Body of pancreas (tissue), 4 donors: ENCODE results near the gene OLA1. TPM values are rescaled to one million over a fixed set of nuclear protein-coding genes. Genes with fewer than 3 reads are reported as not detected.

Source experiments
- ATAC-seq: fragments of 150-250 bp; one replicate; pipeline ENCODE4 v1.9.1; 2016
- DNase-seq, 4 donors: peaks; one replicate each; pipeline ENCODE4 v3.0.0-alpha.2; 2019
- H3K27ac ChIP-seq, 4 donors: fragments of 200-600 bp; sonication (generic); 1 replicate in 3 of 4; 2 replicates in 1 of 4; pipeline versions ENCODE4 v1.5.1 to v1.6.1; 2016 to 2019; ENCODE audit warnings: mild to moderate bottlenecking in 1 of 4, mixed read lengths in 1 of 4, moderate library complexity in 1 of 4
- H3K27me3 ChIP-seq, 2 donors: fragments of 200-600 bp; sonication (generic); one replicate each; pipeline ENCODE4 v1.6.0; 2016; ENCODE audit warnings: mild to moderate bottlenecking in 1 of 2
- H3K36me3 ChIP-seq, 2 donors: fragments of 200-600 bp; sonication (generic); replicated peaks in 1 of 2; 2 replicates each; pipeline ENCODE4 v1.5.1; 2016; ENCODE audit warnings: low read depth in 2 of 2; ENCODE audit not compliant: insufficient read depth in 1 of 2
- H3K4me1 ChIP-seq: fragments of 200-600 bp; sonication (generic); one replicate; pipeline ENCODE4 v1.6.0; 2016
- H3K4me3 ChIP-seq, 2 donors: fragments of 200-600 bp; sonication (generic); 1 replicate in 1 of 2; 2 replicates in 1 of 2; pipeline ENCODE4 v1.5.1; 2016 to 2019
- H3K9me3 ChIP-seq, 3 donors: fragments of 200-600 bp; sonication (generic); 1 replicate in 2 of 3; 2 replicates in 1 of 3; pipeline ENCODE4 v1.5.1; 2016
- CTCF ChIP-seq, 7 experiments: fragments of 450-650 bp in 4 of 7; fragments of 200-600 bp in 3 of 7; sonication (generic) in 3 of 7; IDR thresholded peaks; one replicate each; pipeline ENCODE4 v1.5.1; 2016 to 2019; ENCODE audit warnings: antibody characterized with exemption in 7 of 7
- POLR2A ChIP-seq, 3 donors: fragments of 450-650 bp; IDR thresholded peaks; one replicate each; pipeline ENCODE4 v1.6.1; 2016; ENCODE audit warnings: antibody characterized with exemption in 3 of 3, mild to moderate bottlenecking in 2 of 3
- WGBS, 2 donors: methylation state at CpG; one replicate each; pipeline ENCODE4 v1.1.5; 2017; 5-methylcytosine and 5-hydroxymethylcytosine counted together
- intact Hi-C: fragments of 100-400 bp; cut with DNase I; formaldehyde crosslinking; loops from one replicate; pipeline ENCODE4 v1.15.1; 2023
- total RNA-seq, 2 donors: library from RNA; depleted of rRNA; stranded (reverse); fragments of >200 nt; gene quantifications; one replicate each; pipeline ENCODE4 v1.1.0, GENCODE V29; 2016

Gene OLA1
- total RNA-seq, 2 donors from 2014 or later = 17.8 to 43.3 TPM

GRCh38 chr2:174035981-174036742 is 212.2 kb downstream of the OLA1 start:
- Histone ChIP-seq H3K27ac (peak overlapping the region in 1 of 4 donors; percentile 4), H3K4me1 (peaks cover 5% of the 10 kb centered on the region), H3K36me3 (no peaks in the 10 kb centered on the region), H3K27me3 (no peaks in the 10 kb centered on the region), H3K9me3 (no peaks in the 10 kb centered on the region), H3K4me3 (no peak overlapping the region)
- intact Hi-C loops = no loop called here
- peak in 1 of 4 donors; percentile 32 for DNase-seq
- no peak for ATAC-seq
- 68 to 71% methylated on average over 12 of the region's 12 CpGs for WGBS, 2 donors
- TF ChIP-seq CTCF (IDR thresholded peaks at IDR 0.05) (peak in 1 of 7 experiments; percentile 36), POLR2A (IDR thresholded peaks at IDR 0.05) (no peak)

GRCh38 chr2:174035117-174035635 is 213.2 kb downstream of the OLA1 start:
- H3K27me3 ChIP-seq = no peaks in the 10 kb centered on the region
- ATAC-seq (no peak), DNase-seq (no peak)
- intact Hi-C loops = no loop called here
- H3K4me3 ChIP-seq = no peak overlapping the region
- H3K4me1 ChIP-seq = peaks cover 5% of the 10 kb centered on the region
- H3K9me3 ChIP-seq = no peaks in the 10 kb centered on the region
- TF ChIP-seq CTCF (IDR thresholded peaks at IDR 0.05) = no peak
- no peak for TF ChIP-seq POLR2A (IDR thresholded peaks at IDR 0.05)
- no peaks in the 10 kb centered on the region for H3K36me3 ChIP-seq
- WGBS, 2 donors = 72 to 79% methylated on average over 3 of the region's 3 CpGs
- H3K27ac ChIP-seq = no peak overlapping the region

GRCh38 chr2:174033163-174033550 is 215.2 kb downstream of the OLA1 start:
- TF ChIP-seq POLR2A (IDR thresholded peaks at IDR 0.05) = no peak
- TF ChIP-seq CTCF (IDR thresholded peaks at IDR 0.05) = no peak
- WGBS, 2 donors = 78 to 98% methylated on average over 2 of the region's 2 CpGs
- H3K9me3 ChIP-seq = no peaks in the 10 kb centered on the region
- no peaks in the 10 kb centered on the region for H3K27me3 ChIP-seq
- DNase-seq (no peak), ATAC-seq (no peak)
- H3K27ac ChIP-seq = no peak overlapping the region
- no peaks in the 10 kb centered on the region for H3K36me3 ChIP-seq
- intact Hi-C loops = no loop called here
- H3K4me3 ChIP-seq = no peak overlapping the region
- H3K4me1 ChIP-seq = no peaks in the 10 kb centered on the region

GRCh38 chr2:174031226-174031625 is 217.1 kb downstream of the OLA1 start:
- 72 to 78% methylated on average over 3 of the region's 3 CpGs for WGBS, 2 donors
- H3K4me3 ChIP-seq = no peak overlapping the region
- TF ChIP-seq POLR2A (IDR thresholded peaks at IDR 0.05) (no peak), CTCF (IDR thresholded peaks at IDR 0.05) (no peak)
- intact Hi-C loops = no loop called here
- DNase-seq (no peak), ATAC-seq (no peak)
- no peaks in the 10 kb centered on the region for H3K27me3 ChIP-seq
- no peaks in the 10 kb centered on the region for H3K9me3 ChIP-seq
- no peaks in the 10 kb centered on the region for H3K4me1 ChIP-seq
- H3K36me3 ChIP-seq = no peaks in the 10 kb centered on the region
- no peak overlapping the region for H3K27ac ChIP-seq

- H3K4me1 ChIP-seq = no peaks in the 10 kb centered on the region
- intact Hi-C loops = no loop called here
- no peak overlapping the region for H3K4me3 ChIP-seq
Measured at GRCh38 chr2:174028935-174029334, 219.4 kb downstream of the OLA1 start.

More at GRCh38 chr2:174028935-174029334, 219.4 kb downstream of the OLA1 start:
- no peak for DNase-seq
- TF ChIP-seq POLR2A (IDR thresholded peaks at IDR 0.05) (no peak), CTCF (IDR thresholded peaks at IDR 0.05) (no peak)
- Histone ChIP-seq H3K36me3 (no peaks in the 10 kb centered on the region), H3K27ac (no peak overlapping the region), H3K27me3 (no peaks in the 10 kb centered on the region), H3K9me3 (no peaks in the 10 kb centered on the region)
- no peak for ATAC-seq
- WGBS, 2 donors = 70 to 79% methylated on average over 5 of the region's 5 CpGs
